GM12892 (cell line): Measurements from ENCODE around the gene LCN1.
"Not testable (repeated sequence)": the region's sequence is repeated elsewhere in the genome, so short reads cannot be mapped to it uniquely, and the experiment has no call there.

Experiments
- POLR2A ChIP-seq: IDR thresholded peaks from 2 replicates; pipeline ENCODE4 v1.6.1; 2011; ENCODE audit warnings: low read depth, low read length, control low read depth
- POLR2AphosphoS5 ChIP-seq: IDR thresholded peaks from 2 replicates; pipeline ENCODE4 v1.6.1; 2011; ENCODE audit warnings: low read depth, low read length, control low read depth
- TAF1 ChIP-seq: IDR thresholded peaks from 2 replicates; pipeline ENCODE4 v1.6.1; 2011; ENCODE audit warnings: low read depth, mild to moderate bottlenecking, control low read depth, low read length, borderline replicate concordance

- TF ChIP-seq POLR2A, POLR2AphosphoS5, TAF1: not testable (repeated sequence)
These were observed 28.5 kb downstream of the LCN1 start for GRCh38 chr9:135549478-135550343.
